HepG2 (cell line): ENCODE measurements around the gene ANKIB1. TPM values are rescaled to one million over a fixed set of nuclear protein-coding genes. Genes with fewer than 3 reads are reported as not detected.

ENCODE experiments used
- ESRRA ChIP-seq: sonication (generic); formaldehyde crosslinking; IDR thresholded peaks from 2 replicates; pipeline ENCODE4 v1.5.1; 2020; ENCODE audit warnings: mild to moderate bottlenecking, low read depth, missing genetic modification reagents
- FIP1L1 ChIP-seq: fragments of 200-400 bp; formaldehyde crosslinking; IDR thresholded peaks from 2 replicates; pipeline ENCODE4 v1.6.1; 2018; ENCODE audit warnings: low read depth, mild to moderate bottlenecking, low read length, moderate library complexity, borderline replicate concordance; ENCODE audit not compliant: insufficient read depth
- GATA4 ChIP-seq: sonication (generic); IDR thresholded peaks from 2 replicates; pipeline ENCODE4 v1.6.1; 2016; ENCODE audit warnings: antibody characterized with exemption, low read depth, borderline replicate concordance
- LCORL ChIP-seq, 2 experiments: fragments of 450-650 bp in 1 of 2; sonication (generic) in 1 of 2; formaldehyde crosslinking in 1 of 2; IDR thresholded peaks; 2 replicates each; pipeline versions ENCODE4 v1.5.0 to v1.6.1; 2017 to 2020; ENCODE audit warnings: antibody characterized with exemption in 1 of 2, missing genetic modification reagents in 1 of 2
- MED1 ChIP-seq: sonication (generic); formaldehyde crosslinking; IDR thresholded peaks from 2 replicates; pipeline ENCODE4 v1.4.0; 2020; ENCODE audit warnings: missing genetic modification reagents
- RFX5 ChIP-seq: IDR thresholded peaks from 2 replicates; pipeline ENCODE4 v1.6.1; 2011; ENCODE audit warnings: low read depth, low read length, improper control_type of control experiment
- TAF15 ChIP-seq: fragments of 200-400 bp; formaldehyde crosslinking; IDR thresholded peaks from one replicate; pipeline ENCODE4 v1.6.1; 2018; ENCODE audit warnings: mild to moderate bottlenecking, low read depth, low read length; ENCODE audit not compliant: poor library complexity, severe bottlenecking
- THAP11 ChIP-seq: IDR thresholded peaks from 2 replicates; pipeline ENCODE4 v1.6.1; 2016; ENCODE audit warnings: missing biosample characterization, missing genetic modification reagents
- YEATS4 ChIP-seq: sonication (generic); formaldehyde crosslinking; IDR thresholded peaks from 2 replicates; pipeline ENCODE4 v1.4.0; 2020; ENCODE audit warnings: missing genetic modification reagents, borderline replicate concordance
- ZBTB1 ChIP-seq: sonication (generic); formaldehyde crosslinking; IDR thresholded peaks from 2 replicates; pipeline ENCODE4 v1.4.0; 2020; ENCODE audit warnings: missing genetic modification reagents, borderline replicate concordance
- ZNF207 ChIP-seq: fragments of 450-650 bp; IDR thresholded peaks from 2 replicates; pipeline ENCODE4 v1.6.1; 2016; ENCODE audit warnings: antibody characterized with exemption, borderline replicate concordance
- ZNF256 ChIP-seq: sonication (generic); formaldehyde crosslinking; conservative IDR thresholded peaks from 2 replicates; pipeline ENCODE4 v1.4.0; 2020; ENCODE audit warnings: missing genetic modification reagents
- ZNF260 ChIP-seq: sonication (generic); formaldehyde crosslinking; IDR thresholded peaks from 2 replicates; pipeline ENCODE4 v1.4.0; 2020; ENCODE audit warnings: missing genetic modification reagents, low read depth, mild to moderate bottlenecking, borderline replicate concordance
- ZNF274 ChIP-seq: sonication (generic); formaldehyde crosslinking; IDR thresholded peaks from 2 replicates; pipeline ENCODE4 v1.5.1; 2020; ENCODE audit warnings: mild to moderate bottlenecking, missing genetic modification reagents
- ZNF33A ChIP-seq: sonication (generic); formaldehyde crosslinking; IDR thresholded peaks from 2 replicates; pipeline ENCODE4 v1.5.1; 2020; ENCODE audit warnings: missing genetic modification reagents, mild to moderate bottlenecking, moderate library complexity, borderline replicate concordance
- ZNF550 ChIP-seq: sonication (generic); formaldehyde crosslinking; IDR thresholded peaks from 2 replicates; pipeline ENCODE4 v1.4.0; 2020; ENCODE audit warnings: mild to moderate bottlenecking, missing genetic modification reagents, borderline replicate concordance
- ZNF644 ChIP-seq: IDR thresholded peaks from 2 replicates; pipeline ENCODE4 v1.6.1; 2016; ENCODE audit warnings: low read depth
- ZNF850 ChIP-seq: sonication (generic); formaldehyde crosslinking; conservative IDR thresholded peaks from 2 replicates; pipeline ENCODE4 v1.9.0; 2021; ENCODE audit warnings: mild to moderate bottlenecking, missing genetic modification reagents
- polyA plus RNA-seq, 8 experiments: library from polyadenylated mRNA; depleted of rRNA in 3 of 8; stranded (reverse) in 7 of 8; unstranded in 1 of 8; fragments of >200 nt; fragmentation: Illumina TruSeq in 4 of 8; extraction: Trizol in 4 of 8; gene quantifications; 2 replicates each; pipeline versions ENCODE4 v1.2.1 to v1.2.3, GENCODE V29; 2011 to 2016; ENCODE audit warnings: low read depth in 4 of 8, missing spikeins in 1 of 8, mixed read lengths in 1 of 8; ENCODE audit not compliant: insufficient read depth in 1 of 8
- total RNA-seq, 5 experiments: library from RNA; depleted of rRNA; stranded (reverse); fragments of >200 nt; fragmentation: Illumina TruSeq; extraction: Trizol; gene quantifications; 2 replicates each; pipeline ENCODE4 v1.2.3, GENCODE V29; 2016; ENCODE audit warnings: low read depth in 1 of 5
- TF ChIP-seq, protein P1 (sequence below): sonication (generic); formaldehyde crosslinking; IDR thresholded peaks from 2 replicates; pipeline ENCODE4 v1.4.0; 2020; ENCODE audit warnings: missing genetic modification reagents
- TF ChIP-seq, protein P2 (sequence below): sonication (generic); formaldehyde crosslinking; IDR thresholded peaks from 2 replicates; pipeline ENCODE4 v1.4.0; 2020; ENCODE audit warnings: mild to moderate bottlenecking, missing genetic modification reagents
- TF ChIP-seq, protein P3 (sequence below): sonication (generic); formaldehyde crosslinking; IDR thresholded peaks from 2 replicates; pipeline ENCODE4 v1.4.0; 2020; ENCODE audit warnings: missing genetic modification reagents, borderline replicate concordance

ANKIB1 gene
- total and polyA plus RNA-seq, 2 of the 13 experiments (the other 11 are each of a cell fraction or from before 2014, with no cell fraction given), result 28.7 to 29.6 TPM

DNA sequence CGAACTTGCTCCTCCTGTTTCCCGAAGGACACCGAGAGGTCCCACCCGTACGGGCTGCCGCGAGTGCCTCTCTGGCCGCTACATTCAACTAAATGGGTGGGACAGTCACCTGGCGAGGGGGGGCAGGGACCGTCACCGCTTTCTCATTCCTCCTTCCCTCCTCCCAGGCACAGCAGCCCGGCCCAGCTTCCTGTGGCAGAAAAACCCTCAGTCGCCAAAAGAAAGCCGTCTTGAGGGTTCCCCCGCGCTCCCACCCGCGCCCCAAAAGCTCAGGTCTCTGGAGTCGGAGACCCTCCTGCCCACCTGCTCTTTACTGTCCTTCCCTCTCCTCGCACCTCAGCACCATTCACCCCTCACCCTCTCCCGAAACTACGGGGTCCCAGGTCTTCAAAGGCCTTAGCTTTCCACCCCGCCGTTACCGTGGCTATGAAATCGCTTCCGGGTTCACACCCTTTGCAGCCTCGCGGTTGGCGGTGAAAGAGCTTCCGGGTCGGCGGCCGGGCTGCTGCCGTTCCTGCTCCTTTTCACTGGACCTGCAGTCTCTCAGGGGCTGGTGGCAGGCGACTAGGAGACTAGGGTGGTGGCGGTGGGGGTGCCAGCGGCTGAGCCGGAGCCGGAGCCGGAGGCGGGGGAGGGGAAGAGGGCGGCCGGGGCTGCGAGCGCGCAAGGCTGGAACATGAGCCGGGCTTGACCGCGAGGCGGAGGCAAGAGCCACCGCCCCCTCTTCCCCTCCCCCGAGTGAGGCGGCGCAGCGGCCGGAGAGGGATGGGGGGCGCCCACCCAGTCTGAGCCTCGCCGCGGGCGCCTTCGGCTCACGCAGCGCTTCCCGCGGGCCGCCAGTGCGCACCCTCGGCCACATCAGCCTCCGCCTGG lies at the start of gene ANKIB1, which contains the start of gene KRIT1 (continued):
- TF ChIP-seq MED1 (CRISPR knock-in tag), result 0 out of 2 replicates have a peak, but pooled peaks have one; percentile 48
- peak; percentile 90 for TF ChIP-seq YEATS4
- no peak for TF ChIP-seq ZNF550 (CRISPR knock-in tag)
- TF ChIP-seq ZNF33A (CRISPR knock-in tag), result no peak
- no peak for TF ChIP-seq RFX5
- no peak for TF ChIP-seq ZNF850 (CRISPR knock-in tag)
- TF ChIP-seq, protein P1, sequence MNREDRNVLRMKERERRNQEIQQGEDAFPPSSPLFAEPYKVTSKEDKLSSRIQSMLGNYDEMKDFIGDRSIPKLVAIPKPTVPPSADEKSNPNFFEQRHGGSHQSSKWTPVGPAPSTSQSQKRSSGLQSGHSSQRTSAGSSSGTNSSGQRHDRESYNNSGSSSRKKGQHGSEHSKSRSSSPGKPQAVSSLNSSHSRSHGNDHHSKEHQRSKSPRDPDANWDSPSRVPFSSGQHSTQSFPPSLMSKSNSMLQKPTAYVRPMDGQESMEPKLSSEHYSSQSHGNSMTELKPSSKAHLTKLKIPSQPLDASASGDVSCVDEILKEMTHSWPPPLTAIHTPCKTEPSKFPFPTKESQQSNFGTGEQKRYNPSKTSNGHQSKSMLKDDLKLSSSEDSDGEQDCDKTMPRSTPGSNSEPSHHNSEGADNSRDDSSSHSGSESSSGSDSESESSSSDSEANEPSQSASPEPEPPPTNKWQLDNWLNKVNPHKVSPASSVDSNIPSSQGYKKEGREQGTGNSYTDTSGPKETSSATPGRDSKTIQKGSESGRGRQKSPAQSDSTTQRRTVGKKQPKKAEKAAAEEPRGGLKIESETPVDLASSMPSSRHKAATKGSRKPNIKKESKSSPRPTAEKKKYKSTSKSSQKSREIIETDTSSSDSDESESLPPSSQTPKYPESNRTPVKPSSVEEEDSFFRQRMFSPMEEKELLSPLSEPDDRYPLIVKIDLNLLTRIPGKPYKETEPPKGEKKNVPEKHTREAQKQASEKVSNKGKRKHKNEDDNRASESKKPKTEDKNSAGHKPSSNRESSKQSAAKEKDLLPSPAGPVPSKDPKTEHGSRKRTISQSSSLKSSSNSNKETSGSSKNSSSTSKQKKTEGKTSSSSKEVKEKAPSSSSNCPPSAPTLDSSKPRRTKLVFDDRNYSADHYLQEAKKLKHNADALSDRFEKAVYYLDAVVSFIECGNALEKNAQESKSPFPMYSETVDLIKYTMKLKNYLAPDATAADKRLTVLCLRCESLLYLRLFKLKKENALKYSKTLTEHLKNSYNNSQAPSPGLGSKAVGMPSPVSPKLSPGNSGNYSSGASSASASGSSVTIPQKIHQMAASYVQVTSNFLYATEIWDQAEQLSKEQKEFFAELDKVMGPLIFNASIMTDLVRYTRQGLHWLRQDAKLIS (CRISPR knock-in tag), result no peak
- no peak for TF ChIP-seq ZBTB1 (CRISPR knock-in tag)
- no peak for TF ChIP-seq ZNF644
- TF ChIP-seq ESRRA (CRISPR knock-in tag), result no peak
- no peak for TF ChIP-seq ZNF207
- no peak for TF ChIP-seq ZNF256 (CRISPR knock-in tag)
- no peak for TF ChIP-seq TAF15
- no peak for TF ChIP-seq ZNF260 (CRISPR knock-in tag)
- no peak for TF ChIP-seq GATA4
- peak; percentile 55 for TF ChIP-seq ZNF274 (CRISPR knock-in tag)
- TF ChIP-seq, protein P2, sequence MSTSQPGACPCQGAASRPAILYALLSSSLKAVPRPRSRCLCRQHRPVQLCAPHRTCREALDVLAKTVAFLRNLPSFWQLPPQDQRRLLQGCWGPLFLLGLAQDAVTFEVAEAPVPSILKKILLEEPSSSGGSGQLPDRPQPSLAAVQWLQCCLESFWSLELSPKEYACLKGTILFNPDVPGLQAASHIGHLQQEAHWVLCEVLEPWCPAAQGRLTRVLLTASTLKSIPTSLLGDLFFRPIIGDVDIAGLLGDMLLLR (CRISPR knock-in tag), result no peak
- TF ChIP-seq THAP11 (CRISPR knock-in tag), result peak; percentile 89
- TF ChIP-seq, protein P3, sequence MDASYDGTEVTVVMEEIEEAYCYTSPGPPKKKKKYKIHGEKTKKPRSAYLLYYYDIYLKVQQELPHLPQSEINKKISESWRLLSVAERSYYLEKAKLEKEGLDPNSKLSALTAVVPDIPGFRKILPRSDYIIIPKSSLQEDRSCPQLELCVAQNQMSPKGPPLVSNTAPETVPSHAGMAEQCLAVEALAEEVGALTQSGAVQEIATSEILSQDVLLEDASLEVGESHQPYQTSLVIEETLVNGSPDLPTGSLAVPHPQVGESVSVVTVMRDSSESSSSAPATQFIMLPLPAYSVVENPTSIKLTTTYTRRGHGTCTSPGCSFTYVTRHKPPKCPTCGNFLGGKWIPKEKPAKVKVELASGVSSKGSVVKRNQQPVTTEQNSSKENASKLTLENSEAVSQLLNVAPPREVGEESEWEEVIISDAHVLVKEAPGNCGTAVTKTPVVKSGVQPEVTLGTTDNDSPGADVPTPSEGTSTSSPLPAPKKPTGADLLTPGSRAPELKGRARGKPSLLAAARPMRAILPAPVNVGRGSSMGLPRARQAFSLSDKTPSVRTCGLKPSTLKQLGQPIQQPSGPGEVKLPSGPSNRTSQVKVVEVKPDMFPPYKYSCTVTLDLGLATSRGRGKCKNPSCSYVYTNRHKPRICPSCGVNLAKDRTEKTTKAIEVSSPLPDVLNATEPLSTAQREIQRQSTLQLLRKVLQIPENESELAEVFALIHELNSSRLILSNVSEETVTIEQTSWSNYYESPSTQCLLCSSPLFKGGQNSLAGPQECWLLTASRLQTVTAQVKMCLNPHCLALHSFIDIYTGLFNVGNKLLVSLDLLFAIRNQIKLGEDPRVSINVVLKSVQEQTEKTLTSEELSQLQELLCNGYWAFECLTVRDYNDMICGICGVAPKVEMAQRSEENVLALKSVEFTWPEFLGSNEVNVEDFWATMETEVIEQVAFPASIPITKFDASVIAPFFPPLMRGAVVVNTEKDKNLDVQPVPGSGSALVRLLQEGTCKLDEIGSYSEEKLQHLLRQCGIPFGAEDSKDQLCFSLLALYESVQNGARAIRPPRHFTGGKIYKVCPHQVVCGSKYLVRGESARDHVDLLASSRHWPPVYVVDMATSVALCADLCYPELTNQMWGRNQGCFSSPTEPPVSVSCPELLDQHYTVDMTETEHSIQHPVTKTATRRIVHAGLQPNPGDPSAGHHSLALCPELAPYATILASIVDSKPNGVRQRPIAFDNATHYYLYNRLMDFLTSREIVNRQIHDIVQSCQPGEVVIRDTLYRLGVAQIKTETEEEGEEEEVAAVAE (CRISPR knock-in tag), result peak; percentile 56; the same call in 1 of the 2 replicates
- TF ChIP-seq FIP1L1, result no peak
- TF ChIP-seq LCORL (IDR thresholded peaks at IDR 0.05), result peak; percentile 61
- peak; percentile 0; the same call in 1 of the 2 replicates for TF ChIP-seq LCORL (CRISPR knock-in tag; IDR thresholded peaks at IDR 0.05)
